ENCODE results near the gene PCCA. TPM values are rescaled to one million over a fixed set of nuclear protein-coding genes. Genes with fewer than 3 reads are reported as not detected.
A peak's percentile ranks its signal among the peaks of the same experiment; 100 is the strongest.
"Not testable (repeated sequence)": the region's sequence is repeated elsewhere in the genome, so short reads cannot be mapped to it uniquely, and the experiment has no call there.

PCCA gene
- polyA plus RNA-seq, 1 donor, result 20.0 TPM

DNA sequence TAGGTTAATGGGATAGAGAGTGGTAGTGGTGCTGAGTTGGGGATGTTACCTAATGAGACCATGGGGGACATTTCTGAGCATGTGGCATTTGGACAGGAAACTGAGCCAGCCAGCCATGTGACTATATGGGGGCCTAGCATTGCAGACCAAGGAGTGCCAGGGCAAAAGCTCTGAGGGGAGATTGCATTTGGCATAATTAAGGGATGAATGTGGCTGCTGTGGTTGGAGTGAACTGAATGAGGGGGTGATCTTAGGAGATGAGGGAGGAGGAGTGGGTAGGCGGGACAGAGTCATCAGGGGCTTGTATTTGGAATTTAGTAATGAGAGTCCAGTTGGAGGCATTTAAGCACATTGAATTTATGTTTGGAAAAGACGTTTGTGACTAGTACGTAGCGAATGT lies 6.6 kb downstream of the PCCA start:
- Histone ChIP-seq H3K36me3 (ENCODE audit: control insufficient read depth, insufficient read depth, low read length) (no peaks in the 10 kb centered on the region), H3K27ac (ENCODE audit: low read length) (no peak overlapping the region), H3K4me1 (ENCODE audit: control insufficient read depth, insufficient read depth, low read length) (peaks cover 14% of the 10 kb centered on the region), H3K9me3 (ENCODE audit: control insufficient read depth, low read depth, low read length) (no peaks in the 10 kb centered on the region), H3K27me3 (ENCODE audit: control insufficient read depth, insufficient read depth, low read length) (no peaks in the 10 kb centered on the region), H3K4me3 (ENCODE audit: low read length) (no peak overlapping the region)
- DNase-seq, result no peak
- WGBS (ENCODE audit: insufficient coverage, low lambda C conversion rate), result 94% methylated on average over 4 of the region's 4 CpGs

DNA sequence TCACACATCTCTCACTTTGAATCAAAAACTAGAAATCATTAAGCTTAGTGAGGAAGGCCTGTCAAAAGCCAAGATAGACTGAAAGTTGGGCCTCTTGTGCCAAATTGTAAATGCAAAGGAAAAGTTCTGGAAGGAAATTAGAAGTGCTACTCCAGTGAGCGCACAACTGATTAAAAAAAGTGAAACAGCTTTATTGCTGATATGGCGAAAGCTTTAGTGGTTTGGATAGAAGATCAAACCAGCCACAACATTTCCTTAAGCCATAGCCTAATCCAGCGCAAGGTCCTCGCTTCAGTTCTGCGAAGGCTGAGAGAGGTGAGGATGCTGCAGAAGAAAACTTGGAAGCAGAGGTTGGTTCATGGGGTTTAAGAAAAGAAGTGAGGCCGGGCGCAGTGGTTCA lies 7.6 kb downstream of the PCCA start:
- H3K27ac ChIP-seq (ENCODE audit: low read length), result no peak overlapping the region
- peaks cover 20% of the 10 kb centered on the region for H3K4me1 ChIP-seq (ENCODE audit: control insufficient read depth, insufficient read depth, low read length)
- H3K4me3 ChIP-seq (ENCODE audit: low read length), result no peak overlapping the region
- no peaks in the 10 kb centered on the region for H3K36me3 ChIP-seq (ENCODE audit: control insufficient read depth, insufficient read depth, low read length)
- DNase-seq, result no peak
- WGBS (ENCODE audit: insufficient coverage, low lambda C conversion rate), result no CpG with 5 or more reads among the region's 7 CpGs
- H3K9me3 ChIP-seq (ENCODE audit: control insufficient read depth, low read depth, low read length), result no peaks in the 10 kb centered on the region
- H3K27me3 ChIP-seq (ENCODE audit: control insufficient read depth, insufficient read depth, low read length), result no peaks in the 10 kb centered on the region

DNA sequence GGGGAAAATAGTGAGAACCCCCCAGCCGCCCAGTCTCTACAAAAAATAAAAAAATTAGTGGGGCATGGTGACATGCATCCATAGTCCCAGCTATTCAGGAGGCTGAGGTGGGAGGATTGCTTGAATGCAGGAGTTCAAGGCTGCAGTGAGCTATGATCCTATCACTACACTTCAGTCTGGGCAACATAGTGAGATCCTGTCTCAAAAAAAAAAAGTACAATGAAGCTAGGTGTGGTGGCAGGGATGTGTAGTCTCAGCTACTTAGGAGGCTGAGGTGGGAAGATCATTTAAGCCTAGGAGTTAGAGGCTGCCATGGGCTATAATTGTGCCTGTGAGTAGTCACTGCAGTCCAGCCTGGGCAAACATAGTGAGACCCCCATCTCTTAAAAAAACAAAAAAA lies 8.9 kb downstream of the PCCA start:
- no CpG with 5 or more reads among the region's 1 CpG for WGBS (ENCODE audit: insufficient coverage, low lambda C conversion rate)
- Histone ChIP-seq H3K4me1 (ENCODE audit: control insufficient read depth, insufficient read depth, low read length) (peaks cover 20% of the 10 kb centered on the region), H3K27ac (ENCODE audit: low read length) (no peak overlapping the region), H3K36me3 (ENCODE audit: control insufficient read depth, insufficient read depth, low read length) (no peaks in the 10 kb centered on the region), H3K9me3 (ENCODE audit: control insufficient read depth, low read depth, low read length) (no peaks in the 10 kb centered on the region), H3K27me3 (ENCODE audit: control insufficient read depth, insufficient read depth, low read length) (no peaks in the 10 kb centered on the region), H3K4me3 (ENCODE audit: low read length) (no peak overlapping the region)
- DNase-seq, result no peak

DNA sequence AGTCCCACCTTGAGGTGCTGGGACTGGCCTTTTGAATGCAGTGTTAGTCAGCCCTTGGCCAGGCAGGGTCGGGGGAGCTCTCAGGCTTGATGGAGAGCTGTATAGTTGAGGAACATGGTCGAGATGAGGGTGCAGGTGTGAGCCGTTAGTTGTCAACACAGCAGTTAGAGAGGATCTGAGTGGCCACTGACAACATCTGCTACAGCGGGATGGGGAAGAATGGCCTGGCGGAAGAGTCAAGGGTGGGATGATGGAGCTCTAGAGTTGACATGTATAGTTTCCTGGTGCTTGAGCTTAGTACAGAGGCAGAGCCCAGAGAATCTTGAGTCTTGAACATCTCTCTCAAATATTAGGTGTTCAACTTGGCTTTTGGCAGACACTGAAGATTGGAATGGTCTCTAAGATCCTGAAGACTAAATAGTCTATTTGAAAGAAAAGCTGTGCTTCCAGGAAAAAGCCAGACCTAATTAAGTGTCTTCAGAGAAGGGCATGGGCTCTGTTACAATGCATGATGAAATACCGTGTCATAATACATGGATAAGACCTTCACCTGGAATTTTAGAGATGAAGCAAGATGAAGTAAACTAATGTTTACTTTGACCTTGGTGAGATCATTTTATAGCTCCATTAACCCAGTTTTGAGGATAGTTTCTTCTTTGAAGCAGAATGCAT lies 9.7 kb downstream of the PCCA start:
- H3K4me1 ChIP-seq (ENCODE audit: control insufficient read depth, insufficient read depth, low read length), result peaks cover 20% of the 10 kb centered on the region
- no peaks in the 10 kb centered on the region for H3K9me3 ChIP-seq (ENCODE audit: control insufficient read depth, low read depth, low read length)
- no peak overlapping the region for H3K4me3 ChIP-seq (ENCODE audit: low read length)
- H3K27ac ChIP-seq (ENCODE audit: low read length), result peak overlapping the region; percentile 60
- WGBS (ENCODE audit: insufficient coverage, low lambda C conversion rate), result no CpG with 5 or more reads among the region's 6 CpGs
- peak in 1 of 2 donors; percentile 37 for DNase-seq
- no peaks in the 10 kb centered on the region for H3K27me3 ChIP-seq (ENCODE audit: control insufficient read depth, insufficient read depth, low read length)
- H3K36me3 ChIP-seq (ENCODE audit: control insufficient read depth, insufficient read depth, low read length), result no peaks in the 10 kb centered on the region

DNA sequence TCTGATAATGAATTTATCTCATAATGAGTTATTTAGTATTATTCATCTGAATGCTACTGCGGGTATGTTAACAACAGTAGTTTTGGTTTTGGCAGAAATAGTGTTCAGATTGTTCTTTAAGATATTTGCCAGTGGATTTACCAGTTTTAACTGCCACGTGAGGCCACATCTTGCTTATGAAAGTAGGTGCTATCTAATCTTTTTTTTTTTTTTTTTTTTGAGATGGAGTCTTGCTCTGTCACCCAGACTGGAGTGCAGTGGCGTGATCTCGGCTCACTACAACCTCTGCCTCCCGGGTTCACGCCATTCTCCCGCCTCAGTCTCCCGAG lies 10.2 kb downstream of the PCCA start:
- not testable (repeated sequence) for H3K9me3 ChIP-seq (ENCODE audit: control insufficient read depth, low read depth, low read length); H3K4me3 ChIP-seq (ENCODE audit: low read length); H3K27me3 ChIP-seq (ENCODE audit: control insufficient read depth, insufficient read depth, low read length); H3K36me3 ChIP-seq (ENCODE audit: control insufficient read depth, insufficient read depth, low read length)
- 20% methylated on average over 1 of the region's 8 CpGs for WGBS (ENCODE audit: insufficient coverage, low lambda C conversion rate)
- peaks cover 20% of the 10 kb centered on the region for H3K4me1 ChIP-seq (ENCODE audit: control insufficient read depth, insufficient read depth, low read length)
- H3K27ac ChIP-seq (ENCODE audit: low read length), result peak overlapping the region; percentile 60
- peak; percentile 28 to 55 for DNase-seq

DNA sequence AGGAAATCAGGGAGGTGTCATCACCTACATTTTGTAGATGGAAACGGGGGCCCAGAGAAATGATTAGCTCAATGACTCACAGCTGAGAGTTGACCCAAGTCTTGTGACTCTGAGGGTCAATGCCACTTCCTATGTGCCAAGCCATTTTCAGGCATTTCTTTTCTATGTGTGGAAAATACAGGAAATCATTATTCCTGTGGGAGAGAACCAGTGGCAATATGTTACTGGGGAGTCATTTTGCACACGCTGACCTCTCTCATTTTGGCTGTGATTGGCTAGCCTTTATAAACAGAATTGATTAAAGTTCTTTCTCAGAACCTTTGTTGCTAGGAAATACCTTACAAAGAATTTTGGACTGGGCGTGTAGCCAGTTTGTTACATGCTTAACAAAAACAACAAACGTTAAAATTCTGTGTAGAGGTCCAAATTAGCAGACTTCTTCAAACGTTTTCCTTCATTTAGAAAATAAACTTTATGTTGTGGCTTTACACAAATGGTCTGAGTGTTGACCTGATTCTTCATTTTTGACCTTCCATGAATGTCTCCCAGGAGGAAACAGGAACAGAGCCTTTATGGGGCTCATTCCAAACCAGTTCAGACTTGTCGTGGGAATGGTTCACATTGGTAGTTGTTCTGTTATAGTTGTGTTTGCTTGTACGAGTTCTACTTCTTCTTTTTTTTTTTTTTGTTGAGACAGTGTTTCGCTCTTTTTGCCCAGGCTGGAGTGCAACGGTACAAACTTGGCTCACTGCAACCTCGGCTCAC lies 11.4 kb downstream of the PCCA start:
- peak overlapping the region; percentile 36 for H3K27ac ChIP-seq (ENCODE audit: low read length)
- H3K36me3 ChIP-seq (ENCODE audit: control insufficient read depth, insufficient read depth, low read length), result peaks cover 5% of the 10 kb centered on the region
- no peaks in the 10 kb centered on the region for H3K27me3 ChIP-seq (ENCODE audit: control insufficient read depth, insufficient read depth, low read length)
- WGBS (ENCODE audit: insufficient coverage, low lambda C conversion rate), result 71% methylated on average over 1 of the region's 10 CpGs
- H3K4me3 ChIP-seq (ENCODE audit: low read length), result no peak overlapping the region
- H3K9me3 ChIP-seq (ENCODE audit: control insufficient read depth, low read depth, low read length), result no peaks in the 10 kb centered on the region
- H3K4me1 ChIP-seq (ENCODE audit: control insufficient read depth, insufficient read depth, low read length), result peaks cover 20% of the 10 kb centered on the region
- DNase-seq, result peak; percentile 36 to 65

DNA sequence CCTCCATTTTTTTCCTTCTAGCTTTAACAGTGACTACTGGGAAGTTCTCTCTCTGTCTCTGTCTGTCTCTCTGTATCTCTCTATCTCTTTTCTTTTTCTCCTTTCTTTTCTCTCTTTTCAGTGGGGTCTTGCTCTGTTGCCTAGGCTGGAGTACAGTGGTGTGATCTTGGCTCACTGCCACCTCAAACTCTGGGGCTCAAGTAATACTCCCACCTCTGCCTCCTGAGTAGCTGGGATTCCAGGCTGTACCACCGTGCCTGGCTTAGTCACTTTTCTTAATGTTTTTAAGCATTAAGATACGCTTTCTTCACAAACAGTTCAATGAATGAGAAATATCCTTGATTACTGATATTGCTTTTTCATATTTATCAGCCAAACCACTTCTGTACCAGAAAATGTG lies 13.1 kb downstream of the PCCA start:
- no peaks in the 10 kb centered on the region for H3K27me3 ChIP-seq (ENCODE audit: control insufficient read depth, insufficient read depth, low read length)
- DNase-seq, result no peak
- peaks cover 3% of the 10 kb centered on the region for H3K9me3 ChIP-seq (ENCODE audit: control insufficient read depth, low read depth, low read length)
- peaks cover 5% of the 10 kb centered on the region for H3K36me3 ChIP-seq (ENCODE audit: control insufficient read depth, insufficient read depth, low read length)
- H3K4me1 ChIP-seq (ENCODE audit: control insufficient read depth, insufficient read depth, low read length), result peaks cover 20% of the 10 kb centered on the region
- no CpG with 5 or more reads among the region's 2 CpGs for WGBS (ENCODE audit: insufficient coverage, low lambda C conversion rate)
- H3K4me3 ChIP-seq (ENCODE audit: low read length), result no peak overlapping the region
- H3K27ac ChIP-seq (ENCODE audit: low read length), result no peak overlapping the region

DNA sequence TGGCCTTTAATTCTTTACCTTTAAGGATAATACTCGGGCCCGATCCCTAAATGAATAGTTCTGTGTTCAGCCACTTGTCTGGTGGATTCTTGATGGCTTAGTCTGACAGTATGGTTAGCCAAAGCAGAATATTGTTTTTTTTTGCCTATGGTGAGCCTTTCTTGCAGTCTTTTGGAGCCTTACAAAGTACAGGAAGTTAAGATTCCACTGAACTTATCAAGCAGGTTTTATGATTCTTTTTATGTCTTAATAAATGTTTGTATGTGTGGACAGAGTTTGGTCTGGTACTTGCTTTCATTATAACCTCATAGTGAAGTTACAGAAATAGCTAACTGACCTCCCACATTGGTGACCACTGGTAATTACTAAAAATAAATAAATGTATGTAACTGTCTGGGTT lies 17.1 kb downstream of the PCCA start:
- no peak overlapping the region for H3K27ac ChIP-seq (ENCODE audit: low read length)

DNA sequence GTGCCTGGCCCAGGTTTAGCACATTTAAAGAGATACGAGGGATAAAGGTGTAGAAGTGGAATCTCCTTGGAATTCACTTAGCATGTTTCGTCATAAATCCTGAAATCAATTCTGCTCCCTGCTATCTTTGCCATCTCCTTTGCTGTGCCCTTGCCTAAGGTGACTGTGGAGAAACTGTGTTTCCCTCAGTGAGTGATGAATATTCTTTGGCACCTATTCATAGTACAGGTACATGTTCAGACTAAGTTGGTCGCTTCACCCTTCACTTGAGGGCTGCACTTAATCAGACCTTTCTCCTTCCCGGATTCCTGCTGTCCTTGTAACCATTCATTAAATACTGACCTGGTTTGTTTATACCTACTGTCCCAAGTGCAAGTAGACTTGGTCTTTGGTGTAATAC lies 17.8 kb downstream of the PCCA start:
- no CpG with 5 or more reads among the region's 4 CpGs for WGBS (ENCODE audit: insufficient coverage, low lambda C conversion rate)
- peaks cover 3% of the 10 kb centered on the region for H3K9me3 ChIP-seq (ENCODE audit: control insufficient read depth, low read depth, low read length)
- no peaks in the 10 kb centered on the region for H3K4me1 ChIP-seq (ENCODE audit: control insufficient read depth, insufficient read depth, low read length)
- no peak overlapping the region for H3K4me3 ChIP-seq (ENCODE audit: low read length)
- no peak for DNase-seq
- peaks cover 5% of the 10 kb centered on the region for H3K36me3 ChIP-seq (ENCODE audit: control insufficient read depth, insufficient read depth, low read length)
- no peaks in the 10 kb centered on the region for H3K27me3 ChIP-seq (ENCODE audit: control insufficient read depth, insufficient read depth, low read length)
- H3K27ac ChIP-seq (ENCODE audit: low read length), result no peak overlapping the region

More for the DNA sequence above, 17.1 kb downstream of the PCCA start:
- WGBS (ENCODE audit: insufficient coverage, low lambda C conversion rate), result no CpG with 5 or more reads among the region's 2 CpGs
- Histone ChIP-seq H3K4me1 (ENCODE audit: control insufficient read depth, insufficient read depth, low read length) (peaks cover 2% of the 10 kb centered on the region), H3K4me3 (ENCODE audit: low read length) (no peak overlapping the region), H3K36me3 (ENCODE audit: control insufficient read depth, insufficient read depth, low read length) (peaks cover 5% of the 10 kb centered on the region), H3K27me3 (ENCODE audit: control insufficient read depth, insufficient read depth, low read length) (no peaks in the 10 kb centered on the region), H3K9me3 (ENCODE audit: control insufficient read depth, low read depth, low read length) (peaks cover 3% of the 10 kb centered on the region)
- no peak for DNase-seq

DNA sequence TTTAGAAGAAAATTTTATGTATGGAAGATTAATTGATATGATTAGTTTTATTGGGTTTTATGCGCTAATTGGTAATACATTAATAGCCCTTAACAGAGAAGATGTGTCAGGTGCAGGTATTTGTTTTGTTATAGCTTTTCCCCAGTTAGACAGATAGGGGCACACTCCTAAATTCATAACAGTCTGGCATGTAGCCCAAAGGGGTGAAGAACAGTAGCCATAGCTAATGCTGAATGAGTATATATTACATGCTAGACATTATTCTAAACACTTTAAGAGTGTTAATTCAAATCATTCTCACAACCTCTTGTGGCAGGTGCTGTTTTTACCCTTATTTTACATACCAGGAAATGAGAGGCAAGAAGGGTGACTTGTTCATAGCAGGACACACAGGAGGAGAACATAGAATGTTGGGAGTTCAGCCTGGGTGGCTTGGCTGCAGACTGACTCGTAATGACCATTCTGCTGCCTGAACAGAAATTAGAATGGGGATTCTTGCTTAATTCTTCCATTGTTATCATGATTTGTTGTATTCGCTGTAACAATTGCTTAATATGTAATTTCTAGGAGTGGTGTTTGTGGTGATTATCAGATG lies 20.1 kb downstream of the PCCA start:
- peaks cover 5% of the 10 kb centered on the region for H3K36me3 ChIP-seq (ENCODE audit: control insufficient read depth, insufficient read depth, low read length)
- no peak for DNase-seq

More for the DNA sequence above, 20.1 kb downstream of the PCCA start:
- WGBS (ENCODE audit: insufficient coverage, low lambda C conversion rate), result 80% methylated on average over 2 of the region's 3 CpGs
- Histone ChIP-seq H3K27me3 (ENCODE audit: control insufficient read depth, insufficient read depth, low read length) (no peaks in the 10 kb centered on the region), H3K9me3 (ENCODE audit: control insufficient read depth, low read depth, low read length) (peaks cover 3% of the 10 kb centered on the region), H3K27ac (ENCODE audit: low read length) (no peak overlapping the region), H3K4me3 (ENCODE audit: low read length) (no peak overlapping the region), H3K4me1 (ENCODE audit: control insufficient read depth, insufficient read depth, low read length) (no peaks in the 10 kb centered on the region)

Measured in large intestine (tissue), 3 donors.